Measurements from ENCODE around the gene HAPLN3.

Gene HAPLN3

DNA sequence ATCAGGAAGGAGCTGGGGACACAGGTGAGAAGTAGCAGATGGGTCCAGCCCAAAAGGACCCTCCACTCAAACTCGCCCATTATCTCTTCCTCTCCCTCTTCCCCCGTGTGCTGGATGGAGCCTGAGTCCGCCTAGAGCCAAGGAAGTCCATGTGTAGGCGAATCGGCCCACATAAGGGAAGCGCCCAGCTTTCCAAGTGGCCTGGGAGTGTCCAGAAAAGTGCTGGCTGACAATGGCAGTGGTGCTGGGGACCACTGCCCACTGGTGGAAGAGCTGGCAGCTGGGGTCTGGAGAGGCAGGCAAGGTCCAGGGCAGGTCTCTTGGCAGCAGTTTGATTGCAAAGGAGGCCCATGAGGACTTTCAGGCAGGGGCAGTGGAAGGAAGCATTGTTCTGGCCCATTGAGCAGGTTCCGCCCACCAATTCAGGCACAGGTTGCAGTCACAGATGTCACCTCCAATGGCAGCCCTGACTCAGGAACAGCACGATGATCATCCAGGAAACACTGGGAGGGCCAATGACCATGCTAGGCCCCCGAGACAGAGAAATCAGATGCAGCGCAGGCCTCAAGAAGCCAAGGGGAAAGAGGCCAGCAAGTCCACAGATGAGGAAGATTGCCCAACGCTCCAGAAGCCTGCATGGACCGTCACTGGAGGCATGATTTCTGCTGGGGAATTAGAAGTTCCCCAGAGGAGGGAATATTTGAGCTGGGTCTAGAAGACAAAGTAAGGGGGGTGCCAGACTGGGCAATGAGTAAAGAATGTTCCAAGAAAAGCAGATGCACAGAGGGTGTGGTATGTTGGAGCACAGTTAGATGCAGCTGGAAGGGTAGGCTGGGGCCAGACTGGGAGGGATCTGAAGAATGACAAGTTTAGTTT, 14.8 kb upstream of the HAPLN3 start:
- ChIA-PET CTCF (interaction anchor here (1.2 to 2.1 kb wide), 2 partner anchors 27 to 257 kb away, joined by 3 to 4 read pairs; no protein-coding TSS in a partner anchor), POLR2A (no interaction called here)
- 97% methylated on average over 11 of the region's 12 CpGs for WGBS (ENCODE audit: insufficient coverage)
- no peak overlapping the region for H3K27ac ChIP-seq (ENCODE audit: insufficient read depth in 1 of 2, low read depth in 1 of 2, low read length in 2 of 2, poor library complexity in 1 of 2, severe bottlenecking in 2 of 2)
- no peaks in the 10 kb centered on the region for H3K27me3 ChIP-seq (replicated peaks in 2 of 5; ENCODE audit: control insufficient read depth in 4 of 5, insufficient read depth in 5 of 5, low read length in 4 of 5)
- H3K9me3 ChIP-seq (ENCODE audit: control extremely low read depth in 1 of 5, control insufficient read depth in 4 of 5, insufficient read depth in 2 of 5, low read depth in 1 of 5, low read length in 4 of 5) = no peaks in the 10 kb centered on the region
- H3K4me1 ChIP-seq (ENCODE audit: control extremely low read depth in 1 of 4, control insufficient read depth in 4 of 4, insufficient read depth in 4 of 4, low read length in 3 of 4) = peaks cover 0 to 23% (median 17%) of the 10 kb centered on the region in 4 experiments
- H3K4me3 ChIP-seq (ENCODE audit: control insufficient read depth in 1 of 7, extremely low read depth in 1 of 7, insufficient read depth in 4 of 7, low read depth in 2 of 7, low read length in 6 of 7) = no peak overlapping the region
- DNase-seq = no peak
- peaks cover 0 to 43% (median 24%) of the 10 kb centered on the region in 4 experiments for H3K36me3 ChIP-seq (ENCODE audit: control insufficient read depth in 4 of 4, insufficient read depth in 4 of 4, low read length in 3 of 4)

DNA sequence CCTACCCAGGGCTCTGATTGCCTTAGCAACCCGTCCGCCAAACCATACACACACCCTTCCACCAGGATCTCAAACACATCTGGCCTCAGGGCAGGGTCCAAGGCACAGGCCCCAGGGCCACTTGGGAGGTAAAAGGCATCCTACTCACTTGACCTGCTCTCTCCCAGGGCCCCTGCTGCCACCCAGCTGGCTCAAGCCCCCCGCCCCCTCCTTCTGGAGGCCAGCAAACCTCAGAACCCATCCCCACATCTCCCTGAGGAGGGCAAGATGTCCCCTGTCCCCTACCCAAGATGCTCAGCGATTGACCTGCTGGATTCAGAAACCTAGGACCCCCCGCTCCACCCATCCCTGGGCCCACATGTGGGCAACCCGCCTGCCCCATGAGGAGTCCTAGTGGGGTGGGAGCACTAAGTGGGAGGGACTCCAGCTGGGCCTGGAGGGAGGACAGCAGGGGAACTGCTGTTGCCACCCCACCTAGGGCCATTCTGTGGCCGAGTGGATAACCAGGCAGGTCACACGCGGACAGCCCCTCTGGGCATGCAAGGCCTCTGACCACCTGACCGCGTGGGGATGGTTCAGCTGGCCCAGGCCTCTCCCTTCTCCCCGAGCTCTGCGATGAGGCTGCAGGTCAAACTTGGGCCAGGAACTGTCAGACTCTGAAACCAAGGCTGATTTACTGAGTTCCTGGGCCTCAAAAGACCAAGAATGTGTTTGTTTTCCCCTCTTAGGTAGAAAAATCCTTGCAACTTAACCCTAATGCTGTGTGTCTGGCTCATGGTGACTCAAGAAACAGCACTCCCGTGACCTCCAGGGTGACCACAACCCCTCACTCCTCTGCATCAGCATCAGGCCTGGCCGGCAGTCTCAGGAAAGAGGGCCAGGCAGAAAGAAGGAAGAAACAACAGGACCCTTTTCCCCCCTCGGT, 13.6 kb upstream of the HAPLN3 start:
- CTCF ChIA-PET = interaction anchor here (1.0 to 2.0 kb wide), 3 partner anchors 11 to 269 kb away, joined by 3 to 9 read pairs (median 4); no protein-coding TSS in a partner anchor
- H3K27ac ChIP-seq (ENCODE audit: insufficient read depth in 1 of 2, low read depth in 1 of 2, low read length in 2 of 2, poor library complexity in 1 of 2, severe bottlenecking in 2 of 2) = no peak overlapping the region
- whole genome bisulfite sequencing (ENCODE audit: insufficient coverage) = 100% methylated on average over 12 of the region's 16 CpGs
- no peak for DNase-seq
- POLR2A ChIA-PET = no interaction called here
- no peaks in the 10 kb centered on the region for H3K27me3 ChIP-seq (replicated peaks in 2 of 5; ENCODE audit: control insufficient read depth in 4 of 5, insufficient read depth in 5 of 5, low read length in 4 of 5)
- no peaks in the 10 kb centered on the region for H3K9me3 ChIP-seq (ENCODE audit: control extremely low read depth in 1 of 5, control insufficient read depth in 4 of 5, insufficient read depth in 2 of 5, low read depth in 1 of 5, low read length in 4 of 5)
- peaks cover 0 to 46% (median 25%) of the 10 kb centered on the region in 4 experiments for H3K36me3 ChIP-seq (ENCODE audit: control insufficient read depth in 4 of 4, insufficient read depth in 4 of 4, low read length in 3 of 4)
- H3K4me1 ChIP-seq (ENCODE audit: control extremely low read depth in 1 of 4, control insufficient read depth in 4 of 4, insufficient read depth in 4 of 4, low read length in 3 of 4) = peaks cover 0 to 29% (median 22%) of the 10 kb centered on the region in 4 experiments
- H3K4me3 ChIP-seq (ENCODE audit: control insufficient read depth in 1 of 7, extremely low read depth in 1 of 7, insufficient read depth in 4 of 7, low read depth in 2 of 7, low read length in 6 of 7) = no peak overlapping the region

DNA sequence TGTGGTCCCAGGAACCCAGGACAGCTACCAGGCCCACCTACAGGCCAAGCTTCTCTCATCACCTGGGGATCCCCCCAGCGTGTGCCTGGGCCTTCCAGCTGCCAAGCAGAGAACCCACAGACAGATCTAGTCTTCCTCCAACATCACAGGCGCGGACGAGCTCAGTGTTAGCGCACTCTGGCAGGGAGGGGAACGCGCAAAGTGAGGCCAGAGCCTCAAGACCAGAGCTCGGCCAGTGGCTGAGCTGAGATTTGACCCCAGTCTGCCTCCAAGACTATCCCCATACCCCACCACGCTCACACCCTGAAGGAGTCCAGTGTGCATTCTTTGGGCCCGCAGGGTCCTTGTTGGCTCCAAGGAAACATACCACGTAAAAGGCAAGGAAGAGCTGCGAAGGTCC, 12.8 kb upstream of the HAPLN3 start:
- peaks cover 0 to 21% (median 18%) of the 10 kb centered on the region in 4 experiments for H3K4me1 ChIP-seq (ENCODE audit: control extremely low read depth in 1 of 4, control insufficient read depth in 4 of 4, insufficient read depth in 4 of 4, low read length in 3 of 4)

GRCh38 chr15:88907111-88907510, 11.8 kb upstream of the HAPLN3 start:
- peaks cover 0 to 13% (median 11%) of the 10 kb centered on the region in 4 experiments for H3K4me1 ChIP-seq (ENCODE audit: control extremely low read depth in 1 of 4, control insufficient read depth in 4 of 4, insufficient read depth in 4 of 4, low read length in 3 of 4)
- no peak overlapping the region for H3K27ac ChIP-seq (ENCODE audit: insufficient read depth in 1 of 2, low read depth in 1 of 2, low read length in 2 of 2, poor library complexity in 1 of 2, severe bottlenecking in 2 of 2)
- WGBS (ENCODE audit: insufficient coverage) = 89% methylated on average over 13 of the region's 14 CpGs
- H3K27me3 ChIP-seq (replicated peaks in 2 of 5; ENCODE audit: control insufficient read depth in 4 of 5, insufficient read depth in 5 of 5, low read length in 4 of 5) = no peaks in the 10 kb centered on the region
- no peaks in the 10 kb centered on the region for H3K9me3 ChIP-seq (ENCODE audit: control extremely low read depth in 1 of 5, control insufficient read depth in 4 of 5, insufficient read depth in 2 of 5, low read depth in 1 of 5, low read length in 4 of 5)
- H3K36me3 ChIP-seq (ENCODE audit: control insufficient read depth in 4 of 4, insufficient read depth in 4 of 4, low read length in 3 of 4) = peaks cover 0 to 59% (median 35%) of the 10 kb centered on the region in 4 experiments
- no peak for DNase-seq
- CTCF ChIA-PET = no interaction called here
- POLR2A ChIA-PET = no interaction called here
- H3K4me3 ChIP-seq (ENCODE audit: control insufficient read depth in 1 of 7, extremely low read depth in 1 of 7, insufficient read depth in 4 of 7, low read depth in 2 of 7, low read length in 6 of 7) = no peak overlapping the region

More for the DNA sequence above, 12.8 kb upstream of the HAPLN3 start:
- no peaks in the 10 kb centered on the region for H3K27me3 ChIP-seq (replicated peaks in 2 of 5; ENCODE audit: control insufficient read depth in 4 of 5, insufficient read depth in 5 of 5, low read length in 4 of 5)
- peaks cover 0 to 50% (median 28%) of the 10 kb centered on the region in 4 experiments for H3K36me3 ChIP-seq (ENCODE audit: control insufficient read depth in 4 of 4, insufficient read depth in 4 of 4, low read length in 3 of 4)
- ChIA-PET POLR2A (no interaction called here), CTCF (interaction anchor here (1.0 to 2.0 kb wide), 3 partner anchors 10 to 269 kb away, joined by 3 to 9 read pairs (median 4); no protein-coding TSS in a partner anchor)
- WGBS (ENCODE audit: insufficient coverage) = 91% methylated on average over 9 of the region's 12 CpGs
- no peak overlapping the region for H3K4me3 ChIP-seq (ENCODE audit: control insufficient read depth in 1 of 7, extremely low read depth in 1 of 7, insufficient read depth in 4 of 7, low read depth in 2 of 7, low read length in 6 of 7)
- no peak overlapping the region for H3K27ac ChIP-seq (ENCODE audit: insufficient read depth in 1 of 2, low read depth in 1 of 2, low read length in 2 of 2, poor library complexity in 1 of 2, severe bottlenecking in 2 of 2)
- no peaks in the 10 kb centered on the region for H3K9me3 ChIP-seq (ENCODE audit: control extremely low read depth in 1 of 5, control insufficient read depth in 4 of 5, insufficient read depth in 2 of 5, low read depth in 1 of 5, low read length in 4 of 5)
- no peak for DNase-seq

DNA sequence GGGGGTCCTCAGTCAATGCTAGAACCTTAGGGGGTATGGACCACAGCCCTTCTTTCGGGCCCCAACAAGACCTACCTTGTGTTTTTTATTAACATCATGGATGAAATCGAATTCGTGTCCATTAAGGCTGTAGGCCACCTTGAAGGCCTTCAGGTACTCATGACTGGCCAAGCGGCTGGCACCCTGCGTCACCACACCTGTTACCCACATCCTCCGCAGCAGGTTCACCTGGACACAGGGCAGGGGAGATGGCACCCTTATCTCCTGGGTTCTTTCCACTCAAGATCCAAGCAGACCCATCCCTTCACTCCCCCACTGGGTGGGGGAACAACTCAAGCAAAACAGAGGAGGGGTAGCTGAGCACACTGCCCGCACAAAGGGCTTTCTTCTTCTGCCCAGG, 11.2 kb upstream of the HAPLN3 start:
- Histone ChIP-seq H3K36me3 (ENCODE audit: control insufficient read depth in 4 of 4, insufficient read depth in 4 of 4, low read length in 3 of 4) (peaks cover 0 to 63% (median 38%) of the 10 kb centered on the region in 4 experiments), H3K27ac (ENCODE audit: insufficient read depth in 1 of 2, low read depth in 1 of 2, low read length in 2 of 2, poor library complexity in 1 of 2, severe bottlenecking in 2 of 2) (no peak overlapping the region), H3K4me1 (ENCODE audit: control extremely low read depth in 1 of 4, control insufficient read depth in 4 of 4, insufficient read depth in 4 of 4, low read length in 3 of 4) (peaks cover 0 to 7% (median 5%) of the 10 kb centered on the region in 4 experiments), H3K9me3 (ENCODE audit: control extremely low read depth in 1 of 5, control insufficient read depth in 4 of 5, insufficient read depth in 2 of 5, low read depth in 1 of 5, low read length in 4 of 5) (no peaks in the 10 kb centered on the region), H3K27me3 (replicated peaks in 2 of 5; ENCODE audit: control insufficient read depth in 4 of 5, insufficient read depth in 5 of 5, low read length in 4 of 5) (no peaks in the 10 kb centered on the region), H3K4me3 (ENCODE audit: control insufficient read depth in 1 of 7, extremely low read depth in 1 of 7, insufficient read depth in 4 of 7, low read depth in 2 of 7, low read length in 6 of 7) (no peak overlapping the region)
- WGBS (ENCODE audit: insufficient coverage) = 93% methylated on average over 7 of the region's 7 CpGs
- DNase-seq = no peak
- POLR2A ChIA-PET = no interaction called here
- CTCF ChIA-PET = interaction anchor here (1.5 to 2.8 kb wide), 2 partner anchors 10 to 111 kb away, joined by 3 to 18 read pairs; no protein-coding TSS in a partner anchor

GRCh38 chr15:88906130-88906529, 10.8 kb upstream of the HAPLN3 start:
- H3K9me3 ChIP-seq (ENCODE audit: control extremely low read depth in 1 of 5, control insufficient read depth in 4 of 5, insufficient read depth in 2 of 5, low read depth in 1 of 5, low read length in 4 of 5) = no peaks in the 10 kb centered on the region
- 100% methylated on average over 1 of the region's 1 CpG for WGBS (ENCODE audit: insufficient coverage)
- no peak overlapping the region for H3K4me3 ChIP-seq (ENCODE audit: control insufficient read depth in 1 of 7, extremely low read depth in 1 of 7, insufficient read depth in 4 of 7, low read depth in 2 of 7, low read length in 6 of 7)
- no peak overlapping the region for H3K27ac ChIP-seq (ENCODE audit: insufficient read depth in 1 of 2, low read depth in 1 of 2, low read length in 2 of 2, poor library complexity in 1 of 2, severe bottlenecking in 2 of 2)
- no peaks in the 10 kb centered on the region for H3K27me3 ChIP-seq (replicated peaks in 2 of 5; ENCODE audit: control insufficient read depth in 4 of 5, insufficient read depth in 5 of 5, low read length in 4 of 5)
- H3K36me3 ChIP-seq (ENCODE audit: control insufficient read depth in 4 of 4, insufficient read depth in 4 of 4, low read length in 3 of 4) = peaks cover 0 to 67% (median 41%) of the 10 kb centered on the region in 4 experiments
- CTCF ChIA-PET = interaction anchor here (1.1 to 2.8 kb wide), 7 partner anchors 8 to 269 kb away, joined by 3 to 18 read pairs (median 5); no protein-coding TSS in a partner anchor
- POLR2A ChIA-PET = no interaction called here
- no peak for DNase-seq
- peaks cover 0 to 7% (median 5%) of the 10 kb centered on the region in 4 experiments for H3K4me1 ChIP-seq (ENCODE audit: control extremely low read depth in 1 of 4, control insufficient read depth in 4 of 4, insufficient read depth in 4 of 4, low read length in 3 of 4)

All from common myeloid progenitor, CD34-positive (primary cell).